ENCODE measurements around the gene PTPRK. TPM values are rescaled to one million over a fixed set of nuclear protein-coding genes. Genes with fewer than 3 reads are reported as not detected.

PTPRK gene
- total and polyA plus RNA-seq, 2 experiments from 2014 or later, result 26.9 to 56.4 TPM

DNA sequence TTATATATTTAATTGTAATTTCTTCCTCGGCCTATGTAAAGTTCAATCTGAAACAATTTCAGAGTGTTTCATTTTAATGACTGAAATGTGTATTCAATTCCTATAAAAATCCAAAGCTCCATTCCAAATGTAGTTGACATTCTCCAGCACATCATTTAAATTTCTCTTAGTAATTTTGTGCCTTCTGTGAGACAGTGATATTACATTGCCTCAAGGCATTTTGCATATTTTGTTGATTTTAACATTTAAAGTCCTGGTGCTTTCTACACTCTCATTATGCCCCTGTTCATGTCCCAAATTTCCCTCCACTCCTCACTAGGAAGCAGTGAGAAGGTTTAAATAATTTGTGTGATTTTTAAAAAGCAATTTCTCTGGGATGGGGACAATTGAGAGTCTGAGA lies 585.4 kb downstream of the PTPRK start:
- no peak for DNase-seq (ENCODE audit: low spot score)
- Mint-ChIP-seq H3K27ac (no peak overlapping the region), H3K27me3 (ENCODE audit: insufficient read depth, low read depth, poor library complexity) (no peaks in the 10 kb centered on the region), H3K4me3 (no peak overlapping the region), H3K4me1 (peaks cover 7% of the 10 kb centered on the region; the same call in 2 of the 3 replicates), H3K36me3 (ENCODE audit: low read depth) (peaks cover 14% of the 10 kb centered on the region), H3K9me3 (peaks cover 21% of the 10 kb centered on the region)
- Histone ChIP-seq H3K4me2 (no peak overlapping the region), H2AFZ (no peak overlapping the region), H3K9me2 (ENCODE audit: insufficient read depth) (no peaks in the 10 kb centered on the region), H3K79me2 (replicated peaks; ENCODE audit: insufficient read depth) (no peaks in the 10 kb centered on the region), H3K27ac (ENCODE audit: low read depth) (no peak overlapping the region), H3K27me3 (ENCODE audit: insufficient read depth) (no peaks in the 10 kb centered on the region), H3K4me1 (ENCODE audit: insufficient read depth) (no peaks in the 10 kb centered on the region), H3K36me3 (ENCODE audit: insufficient read depth) (0 out of 2 replicates have a peak, but pooled peaks cover 7% of the 10 kb centered on the region), H4K20me1 (replicated peaks; ENCODE audit: insufficient read depth) (no peaks in the 10 kb centered on the region), H3K4me3 (no peak overlapping the region), H3F3A (replicated peaks; ENCODE audit: low read depth) (no peaks in the 10 kb centered on the region)
- TF ChIP-seq ZNF331 (CRISPR knock-in tag; IDR thresholded peaks at IDR 0.05; ENCODE audit: low read depth), result no peak
- TF ChIP-seq CREB1 (CRISPR knock-in tag; IDR thresholded peaks at IDR 0.05; ENCODE audit: low read depth), result no peak
- TF ChIP-seq, protein P1, sequence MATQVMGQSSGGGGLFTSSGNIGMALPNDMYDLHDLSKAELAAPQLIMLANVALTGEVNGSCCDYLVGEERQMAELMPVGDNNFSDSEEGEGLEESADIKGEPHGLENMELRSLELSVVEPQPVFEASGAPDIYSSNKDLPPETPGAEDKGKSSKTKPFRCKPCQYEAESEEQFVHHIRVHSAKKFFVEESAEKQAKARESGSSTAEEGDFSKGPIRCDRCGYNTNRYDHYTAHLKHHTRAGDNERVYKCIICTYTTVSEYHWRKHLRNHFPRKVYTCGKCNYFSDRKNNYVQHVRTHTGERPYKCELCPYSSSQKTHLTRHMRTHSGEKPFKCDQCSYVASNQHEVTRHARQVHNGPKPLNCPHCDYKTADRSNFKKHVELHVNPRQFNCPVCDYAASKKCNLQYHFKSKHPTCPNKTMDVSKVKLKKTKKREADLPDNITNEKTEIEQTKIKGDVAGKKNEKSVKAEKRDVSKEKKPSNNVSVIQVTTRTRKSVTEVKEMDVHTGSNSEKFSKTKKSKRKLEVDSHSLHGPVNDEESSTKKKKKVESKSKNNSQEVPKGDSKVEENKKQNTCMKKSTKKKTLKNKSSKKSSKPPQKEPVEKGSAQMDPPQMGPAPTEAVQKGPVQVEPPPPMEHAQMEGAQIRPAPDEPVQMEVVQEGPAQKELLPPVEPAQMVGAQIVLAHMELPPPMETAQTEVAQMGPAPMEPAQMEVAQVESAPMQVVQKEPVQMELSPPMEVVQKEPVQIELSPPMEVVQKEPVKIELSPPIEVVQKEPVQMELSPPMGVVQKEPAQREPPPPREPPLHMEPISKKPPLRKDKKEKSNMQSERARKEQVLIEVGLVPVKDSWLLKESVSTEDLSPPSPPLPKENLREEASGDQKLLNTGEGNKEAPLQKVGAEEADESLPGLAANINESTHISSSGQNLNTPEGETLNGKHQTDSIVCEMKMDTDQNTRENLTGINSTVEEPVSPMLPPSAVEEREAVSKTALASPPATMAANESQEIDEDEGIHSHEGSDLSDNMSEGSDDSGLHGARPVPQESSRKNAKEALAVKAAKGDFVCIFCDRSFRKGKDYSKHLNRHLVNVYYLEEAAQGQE (IDR thresholded peaks at IDR 0.05; ENCODE audit: unreplicated experiment), result no peak
- TF ChIP-seq, protein P2, sequence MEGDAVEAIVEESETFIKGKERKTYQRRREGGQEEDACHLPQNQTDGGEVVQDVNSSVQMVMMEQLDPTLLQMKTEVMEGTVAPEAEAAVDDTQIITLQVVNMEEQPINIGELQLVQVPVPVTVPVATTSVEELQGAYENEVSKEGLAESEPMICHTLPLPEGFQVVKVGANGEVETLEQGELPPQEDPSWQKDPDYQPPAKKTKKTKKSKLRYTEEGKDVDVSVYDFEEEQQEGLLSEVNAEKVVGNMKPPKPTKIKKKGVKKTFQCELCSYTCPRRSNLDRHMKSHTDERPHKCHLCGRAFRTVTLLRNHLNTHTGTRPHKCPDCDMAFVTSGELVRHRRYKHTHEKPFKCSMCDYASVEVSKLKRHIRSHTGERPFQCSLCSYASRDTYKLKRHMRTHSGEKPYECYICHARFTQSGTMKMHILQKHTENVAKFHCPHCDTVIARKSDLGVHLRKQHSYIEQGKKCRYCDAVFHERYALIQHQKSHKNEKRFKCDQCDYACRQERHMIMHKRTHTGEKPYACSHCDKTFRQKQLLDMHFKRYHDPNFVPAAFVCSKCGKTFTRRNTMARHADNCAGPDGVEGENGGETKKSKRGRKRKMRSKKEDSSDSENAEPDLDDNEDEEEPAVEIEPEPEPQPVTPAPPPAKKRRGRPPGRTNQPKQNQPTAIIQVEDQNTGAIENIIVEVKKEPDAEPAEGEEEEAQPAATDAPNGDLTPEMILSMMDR (conservative IDR thresholded peaks at IDR 0.05; ENCODE audit: low read depth in 2 of 2), result no peak
- TF ChIP-seq, protein P3, sequence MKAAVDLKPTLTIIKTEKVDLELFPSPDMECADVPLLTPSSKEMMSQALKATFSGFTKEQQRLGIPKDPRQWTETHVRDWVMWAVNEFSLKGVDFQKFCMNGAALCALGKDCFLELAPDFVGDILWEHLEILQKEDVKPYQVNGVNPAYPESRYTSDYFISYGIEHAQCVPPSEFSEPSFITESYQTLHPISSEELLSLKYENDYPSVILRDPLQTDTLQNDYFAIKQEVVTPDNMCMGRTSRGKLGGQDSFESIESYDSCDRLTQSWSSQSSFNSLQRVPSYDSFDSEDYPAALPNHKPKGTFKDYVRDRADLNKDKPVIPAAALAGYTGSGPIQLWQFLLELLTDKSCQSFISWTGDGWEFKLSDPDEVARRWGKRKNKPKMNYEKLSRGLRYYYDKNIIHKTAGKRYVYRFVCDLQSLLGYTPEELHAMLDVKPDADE (IDR thresholded peaks at IDR 0.05), result no peak
- TF ChIP-seq, protein P4, sequence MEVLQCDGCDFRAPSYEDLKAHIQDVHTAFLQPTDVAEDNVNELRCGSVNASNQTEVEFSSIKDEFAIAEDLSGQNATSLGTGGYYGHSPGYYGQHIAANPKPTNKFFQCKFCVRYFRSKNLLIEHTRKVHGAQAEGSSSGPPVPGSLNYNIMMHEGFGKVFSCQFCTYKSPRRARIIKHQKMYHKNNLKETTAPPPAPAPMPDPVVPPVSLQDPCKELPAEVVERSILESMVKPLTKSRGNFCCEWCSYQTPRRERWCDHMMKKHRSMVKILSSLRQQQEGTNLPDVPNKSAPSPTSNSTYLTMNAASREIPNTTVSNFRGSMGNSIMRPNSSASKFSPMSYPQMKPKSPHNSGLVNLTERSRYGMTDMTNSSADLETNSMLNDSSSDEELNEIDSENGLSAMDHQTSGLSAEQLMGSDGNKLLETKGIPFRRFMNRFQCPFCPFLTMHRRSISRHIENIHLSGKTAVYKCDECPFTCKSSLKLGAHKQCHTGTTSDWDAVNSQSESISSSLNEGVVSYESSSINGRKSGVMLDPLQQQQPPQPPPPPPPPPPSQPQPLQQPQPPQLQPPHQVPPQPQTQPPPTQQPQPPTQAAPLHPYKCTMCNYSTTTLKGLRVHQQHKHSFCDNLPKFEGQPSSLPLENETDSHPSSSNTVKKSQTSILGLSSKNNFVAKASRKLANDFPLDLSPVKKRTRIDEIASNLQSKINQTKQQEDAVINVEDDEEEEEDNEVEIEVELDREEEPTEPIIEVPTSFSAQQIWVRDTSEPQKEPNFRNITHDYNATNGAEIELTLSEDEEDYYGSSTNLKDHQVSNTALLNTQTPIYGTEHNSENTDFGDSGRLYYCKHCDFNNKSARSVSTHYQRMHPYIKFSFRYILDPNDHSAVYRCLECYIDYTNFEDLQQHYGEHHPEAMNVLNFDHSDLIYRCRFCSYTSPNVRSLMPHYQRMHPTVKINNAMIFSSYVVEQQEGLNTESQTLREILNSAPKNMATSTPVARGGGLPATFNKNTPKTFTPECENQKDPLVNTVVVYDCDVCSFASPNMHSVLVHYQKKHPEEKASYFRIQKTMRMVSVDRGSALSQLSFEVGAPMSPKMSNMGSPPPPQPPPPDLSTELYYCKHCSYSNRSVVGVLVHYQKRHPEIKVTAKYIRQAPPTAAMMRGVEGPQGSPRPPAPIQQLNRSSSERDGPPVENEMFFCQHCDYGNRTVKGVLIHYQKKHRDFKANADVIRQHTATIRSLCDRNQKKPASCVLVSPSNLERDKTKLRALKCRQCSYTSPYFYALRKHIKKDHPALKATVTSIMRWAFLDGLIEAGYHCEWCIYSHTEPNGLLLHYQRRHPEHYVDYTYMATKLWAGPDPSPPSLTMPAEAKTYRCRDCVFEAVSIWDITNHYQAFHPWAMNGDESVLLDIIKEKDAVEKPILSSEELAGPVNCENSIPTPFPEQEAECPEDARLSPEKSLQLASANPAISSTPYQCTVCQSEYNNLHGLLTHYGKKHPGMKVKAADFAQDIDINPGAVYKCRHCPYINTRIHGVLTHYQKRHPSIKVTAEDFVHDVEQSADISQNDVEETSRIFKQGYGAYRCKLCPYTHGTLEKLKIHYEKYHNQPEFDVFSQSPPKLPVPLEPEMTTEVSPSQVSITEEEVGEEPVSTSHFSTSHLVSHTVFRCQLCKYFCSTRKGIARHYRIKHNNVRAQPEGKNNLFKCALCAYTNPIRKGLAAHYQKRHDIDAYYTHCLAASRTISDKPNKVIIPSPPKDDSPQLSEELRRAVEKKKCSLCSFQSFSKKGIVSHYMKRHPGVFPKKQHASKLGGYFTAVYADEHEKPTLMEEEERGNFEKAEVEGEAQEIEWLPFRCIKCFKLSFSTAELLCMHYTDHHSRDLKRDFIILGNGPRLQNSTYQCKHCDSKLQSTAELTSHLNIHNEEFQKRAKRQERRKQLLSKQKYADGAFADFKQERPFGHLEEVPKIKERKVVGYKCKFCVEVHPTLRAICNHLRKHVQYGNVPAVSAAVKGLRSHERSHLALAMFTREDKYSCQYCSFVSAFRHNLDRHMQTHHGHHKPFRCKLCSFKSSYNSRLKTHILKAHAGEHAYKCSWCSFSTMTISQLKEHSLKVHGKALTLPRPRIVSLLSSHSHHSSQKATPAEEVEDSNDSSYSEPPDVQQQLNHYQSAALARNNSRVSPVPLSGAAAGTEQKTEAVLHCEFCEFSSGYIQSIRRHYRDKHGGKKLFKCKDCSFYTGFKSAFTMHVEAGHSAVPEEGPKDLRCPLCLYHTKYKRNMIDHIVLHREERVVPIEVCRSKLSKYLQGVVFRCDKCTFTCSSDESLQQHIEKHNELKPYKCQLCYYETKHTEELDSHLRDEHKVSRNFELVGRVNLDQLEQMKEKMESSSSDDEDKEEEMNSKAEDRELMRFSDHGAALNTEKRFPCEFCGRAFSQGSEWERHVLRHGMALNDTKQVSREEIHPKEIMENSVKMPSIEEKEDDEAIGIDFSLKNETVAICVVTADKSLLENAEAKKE (CRISPR knock-in tag; IDR thresholded peaks at IDR 0.05), result no peak
- TF ChIP-seq EZH2phosphoT487 (IDR thresholded peaks at IDR 0.05; ENCODE audit: unreplicated experiment), result no peak
- no peak for TF ChIP-seq NANOG (IDR thresholded peaks at IDR 0.05; ENCODE audit: borderline replicate concordance)
- no peak for ATAC-seq
